Bronchial epithelial cell (primary cell): ENCODE data around the gene RNF20. TPM values are rescaled to one million over a fixed set of nuclear protein-coding genes. Genes with fewer than 3 reads are reported as not detected.
A peak's percentile ranks its signal among the peaks of the same experiment; 100 is the strongest.

Experiments
- DNase-seq: peaks from one replicate; pipeline ENCODE4 v3.0.0-alpha.2; 2010; ENCODE audit warnings: low read depth
- FAIRE-seq: peaks from 2 replicates; lab custom pipeline; 2011; peaks lifted over from hg19 to GRCh38; lab: Jason Lieb, UNC
- H3K27me3 ChIP-seq: 2 replicates; pipeline ENCODE4 v1.5.1; 2011; ENCODE audit warnings: low read length; ENCODE audit not compliant: control insufficient read depth, insufficient read depth
- H3K36me3 ChIP-seq: 2 replicates; pipeline ENCODE4 v1.5.1; 2011; ENCODE audit warnings: low read length; ENCODE audit not compliant: control insufficient read depth, insufficient read depth
- H3K4me3 ChIP-seq: 2 replicates; pipeline ENCODE4 v1.5.1; 2011; ENCODE audit warnings: mild to moderate bottlenecking, low read depth, low read length, control low read depth
- CTCF ChIP-seq: IDR thresholded peaks from 2 replicates; pipeline ENCODE4 v1.5.1; 2011; ENCODE audit warnings: mild to moderate bottlenecking, moderate library complexity, low read length, control low read depth, inconsistent platforms; ENCODE audit not compliant: insufficient read depth, severe bottlenecking
- total RNA-seq: library from RNA; depleted of rRNA; stranded (reverse); fragments of >200 nt; gene quantifications from 2 replicates; pipeline ENCODE4 v1.2.1, GENCODE V29; 2014

Gene RNF20
- total RNA-seq, 1 donor from 2014 or later, result 37.6 TPM

- Histone ChIP-seq H3K4me3 (no peak overlapping the region), H3K27me3 (peaks cover 1% of the 10 kb centered on the region), H3K36me3 (no peaks in the 10 kb centered on the region)
- TF ChIP-seq CTCF, result no peak
- no peak for FAIRE-seq
- DNase-seq, result no peak
Observed at GRCh38 chr9:101524371-101524770, 9.3 kb upstream of the RNF20 start.

GRCh38 chr9:101527066-101527465, 6.6 kb upstream of the RNF20 start:
- H3K27me3 ChIP-seq, result peaks cover 1% of the 10 kb centered on the region
- H3K36me3 ChIP-seq, result no peaks in the 10 kb centered on the region
- DNase-seq (peak; percentile 84), FAIRE-seq (no peak)
- H3K4me3 ChIP-seq, result no peak overlapping the region
- no peak for TF ChIP-seq CTCF

- Histone ChIP-seq H3K36me3 (no peaks in the 10 kb centered on the region), H3K27me3 (no peaks in the 10 kb centered on the region), H3K4me3 (no peak overlapping the region)
- FAIRE-seq (no peak), DNase-seq (no peak)
- TF ChIP-seq CTCF, result no peak
Observed at GRCh38 chr9:101528015-101528414, 5.6 kb upstream of the RNF20 start.

DNA sequence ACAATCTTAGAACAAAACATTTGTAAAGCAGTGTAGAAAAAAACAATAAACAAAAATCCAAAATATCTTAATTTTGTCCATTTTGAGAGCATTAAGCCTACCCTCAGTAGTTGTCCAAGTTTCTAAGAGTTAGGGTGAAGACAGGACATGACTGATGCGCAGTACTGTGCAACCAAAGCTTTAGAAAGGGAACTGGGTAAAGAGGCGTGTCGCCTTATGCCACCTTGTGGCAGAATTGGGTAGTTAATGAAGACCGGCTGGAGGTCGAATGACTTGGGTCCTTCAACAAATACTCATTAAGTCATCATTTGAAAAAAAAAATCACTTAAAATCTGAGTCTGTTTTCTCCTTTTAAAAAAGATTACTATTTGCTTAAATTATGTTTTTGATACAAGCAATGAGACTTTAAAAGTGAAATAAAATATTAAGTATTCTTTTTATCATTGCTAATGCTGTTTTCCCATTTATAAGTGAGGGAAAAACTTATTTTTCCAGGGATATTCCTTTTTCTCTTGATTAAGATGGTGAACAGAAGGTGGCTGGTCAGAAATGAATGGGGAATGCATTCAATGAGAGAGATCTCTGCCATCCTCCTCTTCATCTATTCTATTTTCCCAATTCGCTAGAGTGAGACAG, 3.5 kb upstream of the RNF20 start:
- DNase-seq, result peak; percentile 72
- no peaks in the 10 kb centered on the region for H3K36me3 ChIP-seq
- TF ChIP-seq CTCF, result peak; percentile 74
- H3K4me3 ChIP-seq, result no peak overlapping the region
- FAIRE-seq, result no peak
- no peaks in the 10 kb centered on the region for H3K27me3 ChIP-seq

GRCh38 chr9:101536351-101536750, 2.7 kb downstream of the RNF20 start:
- TF ChIP-seq CTCF, result no peak
- Histone ChIP-seq H3K4me3 (no peak overlapping the region), H3K27me3 (no peaks in the 10 kb centered on the region), H3K36me3 (peaks cover 14% of the 10 kb centered on the region)
- no peak for FAIRE-seq
- peak; percentile 81 for DNase-seq

DNA sequence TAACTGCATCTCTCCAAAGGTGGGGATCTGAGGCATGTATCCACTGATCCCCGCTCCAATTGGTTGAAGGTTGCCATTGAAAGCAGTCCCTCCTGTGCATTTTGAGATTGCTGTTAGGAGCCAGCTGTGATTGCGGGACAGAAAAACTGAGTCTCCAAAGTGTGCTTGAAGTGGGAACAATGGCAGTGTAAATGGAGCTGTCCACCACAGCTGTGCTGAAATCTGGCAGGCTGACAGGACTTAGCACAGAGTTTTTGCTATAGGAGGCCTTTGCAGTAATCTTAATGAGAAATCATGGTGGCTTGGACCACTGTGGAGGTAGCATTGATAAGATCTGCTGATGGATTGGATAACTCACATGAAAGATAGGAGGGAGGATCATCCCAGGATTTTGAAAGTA, 3.3 kb downstream of the RNF20 start:
- Histone ChIP-seq H3K4me3 (no peak overlapping the region), H3K36me3 (peaks cover 14% of the 10 kb centered on the region), H3K27me3 (no peaks in the 10 kb centered on the region)
- TF ChIP-seq CTCF, result no peak
- DNase-seq, result peak; percentile 47
- no peak for FAIRE-seq
